Femur (tissue), 1 donor: ENCODE measurements around the gene HOXB6.
A peak's percentile ranks its signal among the peaks of the same experiment; 100 is the strongest.

Experiments
- DNase-seq: peaks from one replicate; pipeline ENCODE4 v3.0.0-alpha.2; 2017

Gene HOXB6

GRCh38 chr17:48621410-48622392, 16.9 kb upstream of the HOXB6 start:
- DNase-seq: no peak

- DNase-seq: no peak
These were observed 15.8 kb upstream of the HOXB6 start for GRCh38 chr17:48620461-48621139.

GRCh38 chr17:48619826-48620449, 15.2 kb upstream of the HOXB6 start:
- no peak for DNase-seq

- peak; percentile 92 for DNase-seq
These were observed 13.6 kb upstream of the HOXB6 start for GRCh38 chr17:48618256-48618896.

DNA sequence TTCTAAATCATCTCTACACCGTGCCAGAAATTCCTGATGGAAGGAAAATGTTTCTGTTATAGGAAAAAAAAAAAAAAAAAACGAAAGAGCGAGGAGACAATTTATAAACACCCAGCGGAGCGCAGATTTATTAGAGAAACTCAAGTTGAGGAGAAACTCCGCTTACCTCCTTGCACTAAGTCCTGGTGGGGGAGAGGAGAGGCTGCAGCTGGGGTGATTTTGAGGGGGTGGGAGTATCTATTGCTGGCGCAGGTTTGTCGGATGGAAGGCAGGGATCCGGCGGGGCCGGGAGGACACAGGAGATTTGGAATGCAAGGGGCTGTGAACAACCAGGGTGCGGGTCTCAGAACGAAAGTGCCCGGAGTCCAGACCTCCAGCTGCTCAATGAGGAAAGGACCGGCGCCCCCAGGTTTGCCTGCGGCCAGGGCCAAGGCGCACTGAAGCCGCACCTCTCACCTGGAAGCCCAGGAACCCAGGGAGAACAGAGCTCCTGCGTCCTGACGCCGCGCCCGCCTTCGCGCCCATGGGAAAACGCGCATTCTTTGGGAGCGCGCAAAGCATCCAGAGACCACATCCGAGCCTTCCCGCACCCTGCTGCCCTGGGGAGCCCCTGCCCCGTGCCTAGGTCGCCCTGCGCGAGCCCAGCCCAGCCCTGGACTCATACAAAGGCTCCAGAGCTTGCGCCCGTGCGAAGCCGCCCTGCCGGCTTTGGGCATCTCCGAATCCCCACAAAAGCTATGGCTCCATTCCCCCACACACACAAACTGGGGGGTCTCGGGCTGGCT, 12.9 kb upstream of the HOXB6 start:
- DNase-seq: no peak

- DNase-seq: no peak
These were observed 12.1 kb upstream of the HOXB6 start for GRCh38 chr17:48616717-48617470.

DNA sequence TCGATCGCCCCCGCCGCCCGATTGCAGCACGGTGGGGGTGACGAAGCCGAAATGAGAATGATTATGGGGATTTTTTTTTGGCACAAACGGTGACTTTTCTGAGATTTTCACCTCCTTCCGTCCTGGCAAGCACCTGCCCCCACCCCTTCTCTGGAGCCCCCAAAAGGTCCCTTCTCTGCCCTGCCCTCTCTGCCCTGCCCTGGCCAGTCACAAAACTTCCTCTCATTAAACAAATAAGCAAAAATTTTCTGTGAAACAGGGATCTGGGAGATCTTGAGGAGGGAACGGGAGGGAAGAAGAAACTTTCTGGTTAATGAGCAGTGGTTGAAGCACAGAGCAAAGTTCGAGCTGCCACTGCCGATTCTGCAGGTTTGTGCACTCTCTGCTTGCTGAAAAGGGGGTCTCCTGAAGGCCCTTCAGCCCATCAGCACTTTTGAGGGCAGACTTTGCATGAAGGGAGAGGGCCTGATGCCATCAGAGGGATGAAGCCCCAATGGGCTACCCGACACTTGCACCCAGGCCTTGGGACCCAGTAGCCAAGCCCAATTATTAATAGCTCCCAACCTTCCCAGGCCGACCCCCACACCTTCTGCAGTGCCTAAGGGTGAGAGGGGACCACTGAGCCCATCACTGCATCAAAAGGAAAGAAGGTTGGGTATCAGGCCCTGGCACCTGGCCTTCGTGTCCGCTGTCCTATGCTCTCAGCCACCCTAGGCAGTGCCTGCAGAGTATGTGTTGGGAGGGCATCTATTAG, 11.4 kb upstream of the HOXB6 start:
- DNase-seq: no peak

DNA sequence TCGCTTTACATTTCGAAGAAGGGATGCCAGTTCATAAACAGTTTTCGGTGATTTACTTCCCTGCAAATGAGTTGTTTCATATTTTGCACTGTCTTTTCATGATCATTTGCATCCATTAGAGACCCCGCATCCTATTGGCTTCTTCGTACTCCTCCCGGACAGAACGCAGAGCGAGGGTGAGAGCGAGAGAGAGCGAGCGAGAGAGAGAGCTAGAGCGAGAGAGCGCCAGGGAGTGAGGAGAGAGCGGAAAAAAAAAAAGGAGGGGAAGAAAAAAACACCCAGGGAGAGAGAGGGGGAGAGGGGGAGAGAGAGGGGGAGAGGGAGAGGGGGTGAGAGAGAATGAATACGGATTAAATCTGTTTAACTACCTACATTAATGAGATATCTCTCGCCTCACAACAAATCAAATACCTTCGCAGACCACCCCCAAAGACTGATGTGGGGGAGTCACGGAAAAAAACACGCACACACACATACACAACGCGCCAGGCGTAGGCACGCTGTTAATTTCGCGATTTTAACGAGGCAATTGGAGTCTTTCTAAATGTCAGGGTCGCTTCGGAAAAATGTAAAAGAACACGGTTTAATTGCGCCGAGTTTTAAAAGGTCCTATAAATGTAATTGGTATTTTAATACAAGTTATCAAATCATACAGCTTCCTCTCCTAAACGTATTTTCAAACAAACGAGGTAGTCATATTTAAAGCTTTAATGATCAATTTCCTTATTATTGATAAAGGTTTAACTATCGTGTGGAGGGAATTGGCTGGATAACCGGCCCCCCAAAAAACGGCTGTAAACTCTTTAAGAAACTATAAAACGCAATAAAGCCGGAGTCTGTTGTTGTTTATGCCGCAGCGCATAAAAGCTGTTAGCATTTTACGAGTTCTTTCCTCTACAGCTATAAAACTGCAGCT, 10.5 kb upstream of the HOXB6 start, which contains the start of gene HOXB8:
Gene HOXB8 (minus strand): TSS at position 246 of the 916 bp plus-strand sequence. CDS start 588 bp downstream, outside the sequence.
- DNase-seq: no peak

GRCh38 chr17:48613862-48614694, 9.3 kb upstream of the HOXB6 start:
- DNase-seq: no peak

DNA sequence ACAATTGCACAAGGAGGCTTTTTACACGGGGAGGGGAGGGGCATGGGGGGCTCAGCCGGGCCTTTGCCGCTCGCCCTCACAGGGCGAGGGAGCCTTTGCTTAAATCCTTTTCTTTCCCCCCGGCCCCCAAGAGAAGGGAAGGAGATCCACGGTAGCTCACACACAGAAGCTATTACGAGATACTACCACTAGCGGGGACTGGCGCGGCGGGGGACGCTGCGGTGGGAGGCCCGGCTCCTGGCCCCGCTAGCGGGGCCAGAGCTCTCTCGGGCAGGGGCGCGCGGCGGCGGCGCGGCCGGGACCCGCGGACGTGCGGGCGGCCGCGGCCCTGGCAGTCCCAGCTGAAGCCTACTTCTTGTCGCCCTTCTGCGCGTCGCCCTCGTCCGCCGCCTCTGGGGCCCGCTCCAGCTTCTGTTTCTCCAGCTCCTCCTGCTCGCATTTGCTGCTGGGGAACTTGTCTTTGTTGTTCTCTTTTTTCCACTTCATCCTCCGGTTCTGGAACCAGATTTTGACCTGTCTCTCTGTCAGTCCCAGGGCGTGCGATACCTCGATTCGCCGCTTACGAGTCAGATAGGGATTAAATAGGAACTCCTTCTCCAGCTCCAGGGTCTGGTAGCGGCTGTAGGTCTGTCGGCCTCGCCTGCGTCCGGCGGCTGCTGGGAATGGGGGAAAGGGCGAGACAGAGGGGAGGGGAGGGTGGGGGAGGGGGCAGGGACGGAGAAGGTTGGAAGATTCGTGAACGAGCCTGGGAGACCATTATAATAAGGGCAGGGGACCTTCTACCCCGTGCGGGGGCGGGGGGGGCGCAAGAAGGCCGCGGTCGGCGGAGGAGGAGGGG, 8.3 kb upstream of the HOXB6 start:
- no peak for DNase-seq

DNA sequence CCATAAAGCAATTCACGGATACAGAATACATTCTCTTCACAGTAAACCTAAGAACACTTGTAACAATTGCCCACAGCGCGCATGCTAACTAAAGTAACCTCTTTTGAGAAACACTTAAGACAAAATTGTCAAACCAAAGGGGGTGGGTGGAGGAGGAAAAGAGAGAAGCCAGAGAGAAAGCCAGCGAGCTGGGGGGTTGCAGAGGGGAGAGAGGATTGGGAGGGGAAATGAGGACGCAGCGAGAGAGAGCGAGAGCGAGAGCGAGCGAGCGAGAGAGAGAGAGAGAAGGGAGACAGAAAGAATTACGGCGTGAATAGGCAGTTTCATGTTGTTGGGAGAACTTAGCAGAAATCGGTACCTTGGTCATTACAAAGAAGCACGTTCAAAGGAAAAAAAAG, 7.7 kb upstream of the HOXB6 start:
- DNase-seq: no peak

- no peak for DNase-seq
These were observed 7.1 kb upstream of the HOXB6 start for GRCh38 chr17:48611681-48612455.

DNA sequence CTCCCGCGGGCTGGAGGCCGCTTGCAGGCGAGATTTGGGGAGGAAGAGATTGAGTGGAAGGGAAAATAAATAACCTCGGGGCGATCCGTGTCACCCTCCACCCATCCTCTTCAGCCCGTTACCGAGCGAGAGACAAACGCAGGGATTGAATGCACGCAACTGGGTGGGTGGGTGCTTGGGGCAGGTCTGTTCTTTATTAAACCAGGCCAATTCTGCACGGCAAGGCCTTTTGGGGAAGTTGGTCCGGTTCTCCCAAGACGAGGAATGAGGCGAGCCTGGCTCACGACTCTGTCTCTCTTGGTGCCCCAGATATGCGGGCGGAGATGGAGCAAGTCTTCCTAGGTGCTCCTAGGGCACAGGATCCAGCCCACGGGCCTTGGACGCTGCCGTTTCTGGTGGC, 6.4 kb upstream of the HOXB6 start:
- no peak for DNase-seq

DNA sequence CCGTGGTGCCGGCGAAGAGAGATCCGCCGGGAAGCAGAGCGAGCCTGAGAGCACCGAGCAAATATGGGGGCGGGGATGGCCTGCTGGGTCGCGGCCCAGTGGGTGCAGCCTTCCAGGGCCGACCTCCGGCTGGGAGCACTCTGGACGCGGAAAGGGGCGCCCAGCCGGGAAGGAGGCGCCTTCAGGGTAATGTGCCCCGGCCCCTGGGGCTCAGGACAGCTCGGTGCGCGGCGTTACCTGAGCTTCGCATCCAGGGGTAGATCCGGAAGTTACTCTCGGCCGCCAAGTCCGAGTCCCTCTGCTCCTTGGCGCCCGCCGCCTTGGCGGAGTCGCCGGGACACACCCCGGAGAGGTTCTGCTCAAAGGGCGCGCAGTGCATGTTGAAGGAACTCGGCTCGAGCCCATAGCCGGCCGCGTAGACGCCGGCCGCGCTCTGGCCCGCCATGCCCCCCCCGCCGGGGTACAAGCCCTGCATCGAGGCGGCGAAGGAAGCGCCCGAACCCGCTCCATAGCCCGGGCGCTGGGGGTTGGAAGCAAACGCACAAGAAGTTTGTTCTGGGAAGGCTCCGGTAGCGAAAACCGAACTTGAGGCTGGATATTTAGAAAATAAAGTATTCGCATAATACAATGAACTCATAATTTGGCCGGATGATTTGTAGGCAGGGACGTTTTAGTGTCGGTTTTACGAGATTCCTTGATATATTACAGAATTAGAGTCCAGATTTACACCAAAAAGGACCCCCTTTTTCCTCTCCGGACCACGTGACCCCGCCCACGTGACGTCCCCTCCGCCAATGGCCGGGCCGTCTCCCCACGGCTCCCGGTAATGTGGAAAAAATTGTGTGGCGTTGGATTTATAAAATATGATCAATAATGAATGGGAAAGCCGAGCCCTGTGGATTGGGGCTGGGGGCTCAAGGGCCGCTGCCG, 5.8 kb upstream of the HOXB6 start, which contains the start of gene HOXB7:
Gene HOXB7 (minus strand): TSS at position 736 of the 930 bp plus-strand sequence. CDS start 99 bp downstream, at position 637.
- DNase-seq: peak; percentile 75

DNA sequence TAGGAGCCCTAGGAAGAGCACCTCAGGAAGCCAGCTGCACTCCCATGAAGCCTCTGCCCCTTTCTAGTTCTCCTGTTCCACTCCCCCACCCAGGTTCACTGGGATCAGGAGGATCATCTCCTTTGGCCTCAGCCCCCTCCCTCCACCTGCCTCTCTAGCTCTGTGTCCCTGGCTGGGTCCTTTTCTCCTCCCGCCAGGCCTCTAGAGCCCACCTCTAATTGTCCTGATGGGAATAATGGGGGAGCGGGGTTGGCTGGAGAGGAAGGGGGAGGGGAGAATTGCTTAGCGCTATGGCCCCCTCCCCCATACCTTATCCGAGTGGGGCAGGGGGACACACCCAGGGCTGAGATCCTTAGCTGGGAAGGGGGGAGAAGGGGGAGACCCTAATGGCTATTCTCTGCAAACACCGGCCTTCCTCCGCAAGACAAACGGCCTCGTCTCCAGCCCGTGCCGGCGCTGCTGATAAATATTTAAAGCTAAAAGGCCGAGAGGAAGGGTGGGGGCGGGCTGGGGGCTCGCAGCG, 5.0 kb upstream of the HOXB6 start:
- no peak for DNase-seq
